Adrenal gland (tissue), 5 donors: Measurements from ENCODE around the gene ANXA6.

Experiments used
- POLR2A ChIP-seq, 2 donors: fragments of 450-650 bp; IDR thresholded peaks; one replicate each; pipeline ENCODE4 v1.6.1; 2017; ENCODE audit warnings: antibody characterized with exemption in 2 of 2, mild to moderate bottlenecking in 2 of 2, moderate library complexity in 1 of 2
- TF ChIP-seq, protein P1 (sequence below), 6 experiments: fragments of 450-650 bp in 4 of 6; fragments of 200-600 bp in 2 of 6; sonication (generic) in 1 of 6; IDR thresholded peaks; 1 replicate in 5 of 6; 2 replicates in 1 of 6; pipeline versions ENCODE4 v1.5.1 to v1.8.0; 2016 to 2021; ENCODE audit warnings: antibody characterized with exemption in 6 of 6, mild to moderate bottlenecking in 2 of 6, moderate library complexity in 1 of 6
- donor health status: DM: no; HTN: no; CAD: no.

DNA sequence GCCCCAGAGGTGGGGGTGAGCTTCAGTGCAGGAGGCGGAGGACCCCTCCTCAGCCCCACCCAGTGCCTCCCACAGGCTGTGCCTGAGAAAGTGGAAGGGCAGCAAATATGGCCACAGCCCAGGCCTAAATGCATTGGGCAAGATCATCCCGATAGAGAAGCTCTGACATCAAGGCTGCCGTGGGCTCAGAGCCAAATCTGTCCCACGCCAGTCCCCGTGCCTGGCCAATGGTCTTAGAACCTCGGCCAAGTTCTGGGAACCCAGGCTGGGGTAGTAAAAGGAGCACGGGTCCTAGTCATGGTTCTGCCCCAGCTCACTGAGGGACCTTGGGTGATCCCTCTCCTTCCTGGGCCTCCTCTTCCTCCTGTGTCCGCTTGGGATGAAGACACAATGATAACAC, 49.0 kb downstream of the ANXA6 start:
- TF ChIP-seq POLR2A (IDR thresholded peaks at IDR 0.05) = no peak
- TF ChIP-seq, protein P1, sequence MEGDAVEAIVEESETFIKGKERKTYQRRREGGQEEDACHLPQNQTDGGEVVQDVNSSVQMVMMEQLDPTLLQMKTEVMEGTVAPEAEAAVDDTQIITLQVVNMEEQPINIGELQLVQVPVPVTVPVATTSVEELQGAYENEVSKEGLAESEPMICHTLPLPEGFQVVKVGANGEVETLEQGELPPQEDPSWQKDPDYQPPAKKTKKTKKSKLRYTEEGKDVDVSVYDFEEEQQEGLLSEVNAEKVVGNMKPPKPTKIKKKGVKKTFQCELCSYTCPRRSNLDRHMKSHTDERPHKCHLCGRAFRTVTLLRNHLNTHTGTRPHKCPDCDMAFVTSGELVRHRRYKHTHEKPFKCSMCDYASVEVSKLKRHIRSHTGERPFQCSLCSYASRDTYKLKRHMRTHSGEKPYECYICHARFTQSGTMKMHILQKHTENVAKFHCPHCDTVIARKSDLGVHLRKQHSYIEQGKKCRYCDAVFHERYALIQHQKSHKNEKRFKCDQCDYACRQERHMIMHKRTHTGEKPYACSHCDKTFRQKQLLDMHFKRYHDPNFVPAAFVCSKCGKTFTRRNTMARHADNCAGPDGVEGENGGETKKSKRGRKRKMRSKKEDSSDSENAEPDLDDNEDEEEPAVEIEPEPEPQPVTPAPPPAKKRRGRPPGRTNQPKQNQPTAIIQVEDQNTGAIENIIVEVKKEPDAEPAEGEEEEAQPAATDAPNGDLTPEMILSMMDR (IDR thresholded peaks at IDR 0.05) = no peak
